MCF 10A (cell line): ENCODE results near the gene GPR156. TPM values are rescaled to one million over a fixed set of nuclear protein-coding genes. Genes with fewer than 3 reads are reported as not detected.
"Not testable (repeated sequence)": the region's sequence is repeated elsewhere in the genome, so short reads cannot be mapped to it uniquely, and the experiment has no call there.

Source experiments
- BruUV-seq: library from RNA; stranded (reverse); fragments of 400-500 nt; replicated peaks from 2 replicates; lab custom pipeline; 2021; lab: Mats Ljungman, UMichigan
- CTCF ChIA-PET: fragments of 300-600 bp; sonication (Branson Sonifier 250); formaldehyde crosslinking; extraction: SDS; loops from one replicate; lab custom pipeline; 2021; ENCODE audit warnings: antibody characterized with exemption, inconsistent platforms; lab: Yijun Ruan, JAX
- POLR2A ChIA-PET: fragments of 300-600, 350-650 bp; sonication (Branson Sonifier 250); formaldehyde crosslinking; extraction: SDS; loops from one replicate; lab custom pipeline; 2020; ENCODE audit warnings: antibody characterized with exemption, inconsistent platforms; lab: Yijun Ruan, JAX
- DNase-seq: peaks from one replicate; pipeline ENCODE4 v3.0.0-alpha.2; 2018; ENCODE audit not compliant: unreplicated experiment
- H3K27ac Mint-ChIP-seq: one replicate; pipeline ENCODE4 v1.8.0; 2022; ENCODE audit warnings: mild to moderate bottlenecking, low read depth, mixed read lengths; ENCODE audit not compliant: unreplicated experiment
- H3K27me3 Mint-ChIP-seq: one replicate; pipeline ENCODE4 v1.8.0; 2022; ENCODE audit warnings: mixed read lengths; ENCODE audit not compliant: insufficient read depth, unreplicated experiment
- H3K36me3 Mint-ChIP-seq: one replicate; pipeline ENCODE4 v1.8.0; 2022; ENCODE audit warnings: mild to moderate bottlenecking, moderate library complexity, mixed read lengths; ENCODE audit not compliant: insufficient read depth, unreplicated experiment
- H3K4me1 Mint-ChIP-seq: one replicate; pipeline ENCODE4 v1.8.0; 2022; ENCODE audit warnings: mixed read lengths; ENCODE audit not compliant: insufficient read depth, unreplicated experiment
- H3K4me3 Mint-ChIP-seq: one replicate; pipeline ENCODE4 v1.8.0; 2022; ENCODE audit warnings: mild to moderate bottlenecking, moderate library complexity, mixed read lengths; ENCODE audit not compliant: unreplicated experiment
- H3K9me3 Mint-ChIP-seq: one replicate; pipeline ENCODE4 v1.8.0; 2022; ENCODE audit warnings: mixed read lengths; ENCODE audit not compliant: unreplicated experiment
- CTCF ChIP-seq: fragments of 200-600 bp; IDR thresholded peaks from one replicate; pipeline ENCODE4 v1.8.0; 2022; ENCODE audit warnings: antibody characterized with exemption, mild to moderate bottlenecking; ENCODE audit not compliant: unreplicated experiment
- intact Hi-C: fragments of 100-400 bp; cut with micrococcal nuclease; formaldehyde crosslinking; loops from 2 replicates; pipeline ENCODE4 v1.14.1; 2022
- total RNA-seq: library from RNA; stranded (reverse); gene quantifications from 2 replicates; pipeline ENCODE4 v1.2.3, GENCODE V29; 2022

The GPR156 gene
- total RNA-seq, 1 experiment from 2014 or later, result 0.72 TPM

GRCh38 chr3:120156699-120157098 lies 128.3 kb downstream of the GPR156 start:
- no peaks in the 10 kb centered on the region for H3K36me3 Mint-ChIP-seq
- no peak overlapping the region for H3K4me3 Mint-ChIP-seq
- no peak for TF ChIP-seq CTCF
- ChIA-PET CTCF (interaction anchor here (0.6 kb wide), 1 partner anchor 439 kb away, joined by 3 read pairs; no protein-coding TSS in a partner anchor), POLR2A (interaction anchor here (1.2 to 4.3 kb wide), 2 partner anchors 43 to 62 kb away, joined by 3 to 71 read pairs; partner anchors contain the start of gene GSK3B)
- BruUV-seq, result no TSS peak
- H3K27ac Mint-ChIP-seq, result no peak overlapping the region
- H3K9me3 Mint-ChIP-seq, result peaks cover 17% of the 10 kb centered on the region
- peaks cover 38% of the 10 kb centered on the region for H3K4me1 Mint-ChIP-seq
- intact Hi-C loops, result no loop called here
- no peaks in the 10 kb centered on the region for H3K27me3 Mint-ChIP-seq
- no peak for DNase-seq

- H3K27me3 Mint-ChIP-seq, H3K4me3 Mint-ChIP-seq, H3K36me3 Mint-ChIP-seq, DNase-seq, CTCF ChIA-PET, H3K27ac Mint-ChIP-seq, intact Hi-C loops, BruUV-seq, POLR2A ChIA-PET: not testable (repeated sequence)
- Mint-ChIP-seq H3K4me1 (peaks cover 29% of the 10 kb centered on the region), H3K9me3 (peaks cover 16% of the 10 kb centered on the region)
Measured at GRCh38 chr3:120155694-120156093, 129.3 kb downstream of the GPR156 start.

GRCh38 chr3:120155108-120155507 lies 129.9 kb downstream of the GPR156 start:
- H3K36me3 Mint-ChIP-seq, result no peaks in the 10 kb centered on the region
- H3K9me3 Mint-ChIP-seq, result peaks cover 16% of the 10 kb centered on the region
- CTCF ChIA-PET, result interaction anchor here (0.6 to 0.9 kb wide), 2 partner anchors 24 to 225 kb away, joined by 3 read pairs; no protein-coding TSS in a partner anchor
- no peaks in the 10 kb centered on the region for H3K27me3 Mint-ChIP-seq
- H3K4me3 Mint-ChIP-seq, result no peak overlapping the region
- peaks cover 29% of the 10 kb centered on the region for H3K4me1 Mint-ChIP-seq
- no peak overlapping the region for H3K27ac Mint-ChIP-seq
- DNase-seq, result no peak
- POLR2A ChIA-PET, result interaction anchor here (0.6 to 0.7 kb wide), 2 partner anchors 13 to 64 kb away, joined by 3 read pairs; no protein-coding TSS in a partner anchor
- intact Hi-C loops, result no loop called here
- no peak for TF ChIP-seq CTCF
- BruUV-seq, result no TSS peak

GRCh38 chr3:120153294-120153693 lies 131.7 kb downstream of the GPR156 start:
- POLR2A ChIA-PET, result interaction anchor here (0.7 to 2.0 kb wide), 12 partner anchors 12 to 196 kb away, joined by 3 to 20 read pairs (median 5); partner anchors contain the start of gene LRRC58
- no TSS peak for BruUV-seq
- no peak for TF ChIP-seq CTCF
- Mint-ChIP-seq H3K36me3 (no peaks in the 10 kb centered on the region), H3K4me3 (no peak overlapping the region), H3K9me3 (peaks cover 16% of the 10 kb centered on the region), H3K4me1 (peaks cover 19% of the 10 kb centered on the region), H3K27ac (peak overlapping the region; percentile 46), H3K27me3 (no peaks in the 10 kb centered on the region)
- DNase-seq, result peak; percentile 80
- CTCF ChIA-PET, result interaction anchor here (0.6 to 1.1 kb wide), 4 partner anchors 24 to 249 kb away, joined by 3 to 4 read pairs (median 3); no protein-coding TSS in a partner anchor
- intact Hi-C loops, result no loop called here
